Measurements from ENCODE around the gene SMOC2.

SMOC2 gene

GRCh38 chr6:168717491-168717890, 276.5 kb downstream of the SMOC2 start:
- no peak for DNase-seq (ENCODE audit: low read depth)
- TF ChIP-seq CTCF (IDR thresholded peaks at IDR 0.05; ENCODE audit: insufficient read depth, low read depth, low read length, missing control alignments), result no peak
- H3K4me3 ChIP-seq (ENCODE audit: low read depth, low read length), result no peak overlapping the region

Measured in GM12865 (cell line).